SU-DHL-6 (cell line): ENCODE data around the gene LDHAL6B.

Experiments
- EZH2phosphoT487 ChIP-seq: fragments of 200-600 bp; sonication (generic), shearing (Covaris generic); conservative IDR thresholded peaks from 2 replicates; pipeline ENCODE4 v1.6.1; 2018; ENCODE audit warnings: mild to moderate bottlenecking, antibody characterized with exemption, low read length, moderate library complexity, mixed read lengths
- TF ChIP-seq, protein P1 (sequence below): fragments of 200-600 bp; sonication (generic); IDR thresholded peaks from one replicate; pipeline ENCODE4 v1.5.1; 2017; ENCODE audit warnings: antibody characterized with exemption, mild to moderate bottlenecking, low read length, moderate library complexity; ENCODE audit not compliant: insufficient read depth, poor library complexity, severe bottlenecking

DNA sequence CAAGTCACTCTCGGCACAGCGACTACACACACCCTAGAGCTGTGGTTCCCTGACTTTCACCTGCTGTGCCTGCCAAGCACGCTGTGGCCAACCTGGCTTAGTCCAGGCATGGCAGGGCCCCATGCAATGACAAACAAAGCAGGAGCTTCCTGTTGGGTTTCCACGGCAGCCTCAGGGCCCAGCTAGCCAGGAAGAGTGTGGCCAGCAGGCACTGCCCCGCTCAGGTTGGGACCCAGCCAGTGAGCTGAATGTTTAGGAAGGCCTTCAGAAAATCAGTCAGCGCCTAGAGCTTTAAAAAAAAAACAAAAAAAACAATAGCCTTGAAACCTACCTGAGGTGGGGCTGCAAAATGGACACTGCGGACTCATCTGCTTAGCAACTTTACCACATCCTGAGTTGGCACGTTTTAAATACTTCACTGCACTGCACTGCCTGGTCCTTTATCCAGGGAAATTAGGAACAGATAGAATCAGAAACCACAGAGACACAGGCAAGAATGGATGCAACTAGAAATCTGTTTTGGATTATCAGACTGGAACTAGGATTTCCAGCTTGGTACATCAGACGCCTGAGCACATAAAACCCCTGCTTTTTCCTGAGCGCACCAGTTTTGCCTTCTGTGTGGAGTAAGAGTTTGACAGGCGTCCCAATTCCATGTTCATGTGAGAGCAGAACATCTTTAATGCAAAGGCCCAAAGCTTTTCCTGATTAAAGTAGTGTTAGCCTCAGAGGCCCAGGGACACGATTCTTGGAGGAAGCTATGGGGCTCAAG is 36.2 kb upstream of the LDHAL6B start:
- TF ChIP-seq, protein P1, sequence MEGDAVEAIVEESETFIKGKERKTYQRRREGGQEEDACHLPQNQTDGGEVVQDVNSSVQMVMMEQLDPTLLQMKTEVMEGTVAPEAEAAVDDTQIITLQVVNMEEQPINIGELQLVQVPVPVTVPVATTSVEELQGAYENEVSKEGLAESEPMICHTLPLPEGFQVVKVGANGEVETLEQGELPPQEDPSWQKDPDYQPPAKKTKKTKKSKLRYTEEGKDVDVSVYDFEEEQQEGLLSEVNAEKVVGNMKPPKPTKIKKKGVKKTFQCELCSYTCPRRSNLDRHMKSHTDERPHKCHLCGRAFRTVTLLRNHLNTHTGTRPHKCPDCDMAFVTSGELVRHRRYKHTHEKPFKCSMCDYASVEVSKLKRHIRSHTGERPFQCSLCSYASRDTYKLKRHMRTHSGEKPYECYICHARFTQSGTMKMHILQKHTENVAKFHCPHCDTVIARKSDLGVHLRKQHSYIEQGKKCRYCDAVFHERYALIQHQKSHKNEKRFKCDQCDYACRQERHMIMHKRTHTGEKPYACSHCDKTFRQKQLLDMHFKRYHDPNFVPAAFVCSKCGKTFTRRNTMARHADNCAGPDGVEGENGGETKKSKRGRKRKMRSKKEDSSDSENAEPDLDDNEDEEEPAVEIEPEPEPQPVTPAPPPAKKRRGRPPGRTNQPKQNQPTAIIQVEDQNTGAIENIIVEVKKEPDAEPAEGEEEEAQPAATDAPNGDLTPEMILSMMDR, result no peak
- no peak for TF ChIP-seq EZH2phosphoT487
